SU-DHL-6 (cell line): Measurements from ENCODE around the gene KCNAB2.

Experiments used
- H2AFZ ChIP-seq: fragments of 200-600 bp; sonication (generic); 2 replicates; pipeline ENCODE4 v1.6.1; 2014; ENCODE audit warnings: low read depth, mild to moderate bottlenecking, moderate library complexity, mixed read lengths, antibody characterized with exemption, low read length; ENCODE audit not compliant: severe bottlenecking
- H3F3A ChIP-seq: fragments of 200-600 bp; shearing (Covaris generic); 2 replicates; pipeline ENCODE4 v1.6.0; 2016; ENCODE audit warnings: antibody characterized with exemption, mild to moderate bottlenecking; ENCODE audit not compliant: insufficient read depth
- H3K27ac ChIP-seq: fragments of 200-600 bp; sonication (generic); 2 replicates; pipeline ENCODE4 v1.5.1; 2016; ENCODE audit warnings: low read depth, mild to moderate bottlenecking, low read length, moderate library complexity, mixed read lengths
- H3K27me3 ChIP-seq: fragments of 200-600 bp; sonication (generic), shearing (Covaris generic); 2 replicates; pipeline ENCODE4 v1.6.0; 2014; ENCODE audit warnings: mild to moderate bottlenecking, low read length
- H3K36me3 ChIP-seq: fragments of 200-600 bp; sonication (generic); 2 replicates; pipeline ENCODE4 v1.6.1; 2014; ENCODE audit warnings: mild to moderate bottlenecking, low read length, mixed read lengths
- H3K4me2 ChIP-seq: fragments of 300-600, 200-600 bp; shearing (Covaris generic), sonication (generic); 2 replicates; pipeline ENCODE4 v1.6.0; 2014; ENCODE audit warnings: low read length, low read depth, mild to moderate bottlenecking; ENCODE audit not compliant: poor library complexity, severe bottlenecking
- H3K4me3 ChIP-seq: fragments of 200-600 bp; sonication (generic); 2 replicates; pipeline ENCODE4 v1.5.1; 2014; ENCODE audit warnings: antibody characterized with exemption, low read length, mild to moderate bottlenecking, mixed read lengths; ENCODE audit not compliant: insufficient read depth, poor library complexity, severe bottlenecking
- H3K79me2 ChIP-seq: fragments of 200-600 bp; sonication (generic); 2 replicates; pipeline ENCODE4 v1.6.1; 2014; ENCODE audit warnings: mild to moderate bottlenecking, low read length, moderate library complexity; ENCODE audit not compliant: insufficient read depth
- H3K9ac ChIP-seq: fragments of 200-600 bp; sonication (generic); 2 replicates; pipeline ENCODE4 v1.7.0; 2014; ENCODE audit warnings: mild to moderate bottlenecking, low read length
- H3K9me2 ChIP-seq: fragments of 200-600 bp; sonication (generic); replicated peaks from 2 replicates; pipeline ENCODE4 v1.6.1; 2014; ENCODE audit warnings: low read length; ENCODE audit not compliant: insufficient read depth
- H3K9me3 ChIP-seq: fragments of 200-600 bp; sonication (generic); 2 replicates; pipeline ENCODE4 v1.6.1; 2014; ENCODE audit warnings: low read length, mixed read lengths; ENCODE audit not compliant: insufficient read depth
- H4K20me1 ChIP-seq: fragments of 200-600 bp; sonication (generic); 2 replicates; pipeline ENCODE4 v1.6.1; 2014; ENCODE audit warnings: low read depth, mild to moderate bottlenecking, antibody characterized with exemption, low read length, moderate library complexity, mixed read lengths
- CTCF ChIP-seq: fragments of 200-600 bp; sonication (generic); IDR thresholded peaks from one replicate; pipeline ENCODE4 v1.5.1; 2017; ENCODE audit warnings: antibody characterized with exemption, mild to moderate bottlenecking, low read length, moderate library complexity; ENCODE audit not compliant: insufficient read depth, poor library complexity, severe bottlenecking
- EZH2phosphoT487 ChIP-seq: fragments of 200-600 bp; sonication (generic), shearing (Covaris generic); conservative IDR thresholded peaks from 2 replicates; pipeline ENCODE4 v1.6.1; 2018; ENCODE audit warnings: mild to moderate bottlenecking, antibody characterized with exemption, low read length, moderate library complexity, mixed read lengths

The KCNAB2 gene

GRCh38 chr1:6126521-6127067 lies 80.9 kb downstream of the KCNAB2 start:
- no peaks in the 10 kb centered on the region for H3K27me3 ChIP-seq
- H3K4me2 ChIP-seq = no peak overlapping the region
- H3F3A ChIP-seq = no peaks in the 10 kb centered on the region
- H3K9me3 ChIP-seq = no peaks in the 10 kb centered on the region
- H3K9me2 ChIP-seq = no peaks in the 10 kb centered on the region
- TF ChIP-seq CTCF = no peak
- no peak for TF ChIP-seq EZH2phosphoT487
- no peaks in the 10 kb centered on the region for H4K20me1 ChIP-seq
- H3K4me3 ChIP-seq = no peak overlapping the region
- no peak overlapping the region for H3K9ac ChIP-seq
- H3K36me3 ChIP-seq = no peaks in the 10 kb centered on the region
- H3K27ac ChIP-seq = no peak overlapping the region
- no peak overlapping the region for H2AFZ ChIP-seq
- H3K79me2 ChIP-seq = no peaks in the 10 kb centered on the region

GRCh38 chr1:6127587-6128163 lies 82.0 kb downstream of the KCNAB2 start:
- Histone ChIP-seq H3K4me3 (no peak overlapping the region), H3K79me2 (no peaks in the 10 kb centered on the region), H4K20me1 (no peaks in the 10 kb centered on the region), H3K9ac (no peak overlapping the region), H3K4me2 (no peak overlapping the region), H3K27me3 (no peaks in the 10 kb centered on the region), H3K9me3 (0 out of 2 replicates have a peak, but pooled peaks cover 5% of the 10 kb centered on the region), H3F3A (no peaks in the 10 kb centered on the region), H3K36me3 (no peaks in the 10 kb centered on the region), H3K27ac (no peak overlapping the region), H2AFZ (no peak overlapping the region), H3K9me2 (no peaks in the 10 kb centered on the region)
- TF ChIP-seq CTCF (no peak), EZH2phosphoT487 (no peak)

- no peaks in the 10 kb centered on the region for H3F3A ChIP-seq
- 0 out of 2 replicates have a peak, but pooled peaks cover 5% of the 10 kb centered on the region for H3K9me3 ChIP-seq
- no peaks in the 10 kb centered on the region for H3K79me2 ChIP-seq
- no peak overlapping the region for H2AFZ ChIP-seq
- TF ChIP-seq CTCF (no peak), EZH2phosphoT487 (no peak)
- no peak overlapping the region for H3K4me3 ChIP-seq
- no peak overlapping the region for H3K4me2 ChIP-seq
- H3K27ac ChIP-seq = no peak overlapping the region
- no peaks in the 10 kb centered on the region for H3K36me3 ChIP-seq
- no peaks in the 10 kb centered on the region for H3K9me2 ChIP-seq
- H3K9ac ChIP-seq = no peak overlapping the region
- H3K27me3 ChIP-seq = no peaks in the 10 kb centered on the region
- H4K20me1 ChIP-seq = no peaks in the 10 kb centered on the region
Observed at GRCh38 chr1:6128276-6129081, 82.8 kb downstream of the KCNAB2 start.
